K562 (cell line): ENCODE data around the gene APBB2.

Experiments used
- POLR2A ChIP-seq: fragments of 450-650 bp; conservative IDR thresholded peaks from 2 replicates; pipeline ENCODE4 v1.6.1; 2016
- ZNF695 ChIP-seq: fragments of 450-650 bp; formaldehyde crosslinking; IDR thresholded peaks from 2 replicates; pipeline ENCODE4 v1.4.0; 2020; ENCODE audit warnings: mild to moderate bottlenecking, moderate library complexity

- no peak for TF ChIP-seq POLR2A
- no peak for TF ChIP-seq ZNF695 (CRISPR knock-in tag)
Measured at GRCh38 chr4:40800064-40800463, 414.3 kb downstream of the APBB2 start.
